GM23338 (cell line): ENCODE data around the gene RNF6. TPM values are rescaled to one million over a fixed set of nuclear protein-coding genes. Genes with fewer than 3 reads are reported as not detected.
A peak's percentile ranks its signal among the peaks of the same experiment; 100 is the strongest.

ENCODE experiments used
- ATAC-seq: fragments of 200-7000 bp; cut with Tn5 transposase; 3 replicates; pipeline ENCODE4 v1.9.1; 2020
- DNase-seq: peaks from one replicate; pipeline ENCODE4 v3.0.0-alpha.2; 2015; ENCODE audit warnings: low spot score
- H2AFZ ChIP-seq: fragments of 200-600 bp; sonication (generic); 2 replicates; pipeline ENCODE4 v1.8.0; 2016; ENCODE audit warnings: antibody characterized with exemption, mild to moderate bottlenecking, moderate library complexity
- H3F3A ChIP-seq: fragments of 200-600 bp; sonication (generic); replicated peaks from 2 replicates; pipeline ENCODE4 v1.8.0; 2017; ENCODE audit warnings: antibody characterized with exemption, mixed run types, low read depth
- H3K27ac ChIP-seq: fragments of 200-600 bp; sonication (generic); 2 replicates; pipeline ENCODE4 v1.6.1; 2016; ENCODE audit warnings: low read depth
- H3K27me3 ChIP-seq: fragments of 200-600 bp; sonication (generic); 2 replicates; pipeline ENCODE4 v1.8.0; 2016; ENCODE audit warnings: mild to moderate bottlenecking, mixed run types, moderate library complexity; ENCODE audit not compliant: insufficient read depth
- H3K36me3 ChIP-seq: fragments of 200-600 bp; sonication (generic); 2 replicates; pipeline ENCODE4 v1.8.0; 2016; ENCODE audit warnings: mild to moderate bottlenecking; ENCODE audit not compliant: insufficient read depth
- H3K4me1 ChIP-seq: fragments of 200-600 bp; sonication (generic); 2 replicates; pipeline ENCODE4 v1.8.0; 2016; ENCODE audit warnings: mild to moderate bottlenecking, moderate library complexity; ENCODE audit not compliant: insufficient read depth
- H3K4me2 ChIP-seq: fragments of 200-600 bp; sonication (generic); 2 replicates; pipeline ENCODE4 v1.7.1; 2017; ENCODE audit warnings: mixed run types
- H3K4me3 ChIP-seq: fragments of 200-600 bp; sonication (generic); 2 replicates; pipeline ENCODE4 v1.6.1; 2016; ENCODE audit warnings: mixed run types
- H3K79me2 ChIP-seq: fragments of 200-600 bp; sonication (generic); replicated peaks from 2 replicates; pipeline ENCODE4 v1.8.0; 2017; ENCODE audit warnings: mild to moderate bottlenecking; ENCODE audit not compliant: insufficient read depth
- H3K9me2 ChIP-seq: fragments of 200-600 bp; sonication (generic); 2 replicates; pipeline ENCODE4 v1.8.0; 2017; ENCODE audit not compliant: insufficient read depth
- H4K20me1 ChIP-seq: fragments of 200-600 bp; sonication (generic); replicated peaks from 2 replicates; pipeline ENCODE4 v1.8.0; 2017; ENCODE audit warnings: mild to moderate bottlenecking; ENCODE audit not compliant: insufficient read depth
- H3K27ac Mint-ChIP-seq: 2 replicates; pipeline ENCODE4 v1.8.0; 2020; ENCODE audit warnings: inconsistent platforms, mild to moderate bottlenecking, moderate library complexity, mixed read lengths
- H3K27me3 Mint-ChIP-seq: 3 replicates; pipeline ENCODE4 v1.8.0; 2022; ENCODE audit warnings: low read depth, mild to moderate bottlenecking, moderate library complexity, mixed read lengths, inconsistent platforms; ENCODE audit not compliant: insufficient read depth, poor library complexity
- H3K36me3 Mint-ChIP-seq: 3 replicates; pipeline ENCODE4 v1.8.0; 2021; ENCODE audit warnings: low read depth, mild to moderate bottlenecking, inconsistent platforms, moderate library complexity, mixed read lengths
- H3K4me1 Mint-ChIP-seq: 3 replicates; pipeline ENCODE4 v1.8.0; 2020; ENCODE audit warnings: mild to moderate bottlenecking, inconsistent platforms, mixed read lengths
- H3K4me3 Mint-ChIP-seq: 3 replicates; pipeline ENCODE4 v1.8.0; 2021; ENCODE audit warnings: moderate library complexity, mild to moderate bottlenecking, inconsistent platforms, mixed read lengths
- H3K9me3 Mint-ChIP-seq: 3 replicates; pipeline ENCODE4 v1.8.0; 2020; ENCODE audit warnings: moderate library complexity, mild to moderate bottlenecking, inconsistent platforms, mixed read lengths
- CREB1 ChIP-seq: fragments of 250-450 bp; sonication (Bioruptor Pico); IDR thresholded peaks from 2 replicates; pipeline ENCODE4 v1.5.0; 2020; ENCODE audit warnings: low read depth, mild to moderate bottlenecking, moderate library complexity
- ETS1 ChIP-seq: IDR thresholded peaks from 2 replicates; pipeline ENCODE4 v1.6.1; 2016; ENCODE audit warnings: antibody characterized with exemption
- EZH2 ChIP-seq: fragments of 200-600 bp; sonication (generic); IDR thresholded peaks from one replicate; pipeline ENCODE4 v1.8.0; 2017; ENCODE audit warnings: antibody characterized with exemption, mild to moderate bottlenecking, low read depth; ENCODE audit not compliant: unreplicated experiment
- EZH2phosphoT487 ChIP-seq: fragments of 200-600 bp; sonication (generic); IDR thresholded peaks from one replicate; pipeline ENCODE4 v1.8.1; 2018; ENCODE audit warnings: antibody characterized with exemption; ENCODE audit not compliant: unreplicated experiment
- JUNB ChIP-seq: IDR thresholded peaks from one replicate; pipeline ENCODE4 v1.6.1; 2016; ENCODE audit warnings: antibody characterized with exemption; ENCODE audit not compliant: unreplicated experiment
- NANOG ChIP-seq: IDR thresholded peaks from 2 replicates; pipeline ENCODE4 v1.6.1; 2016; ENCODE audit warnings: antibody characterized with exemption, borderline replicate concordance
- POLR2AphosphoS5 ChIP-seq: IDR thresholded peaks from 2 replicates; pipeline ENCODE4 v1.6.1; 2016; ENCODE audit warnings: antibody characterized with exemption, low read depth
- STAT1 ChIP-seq: IDR thresholded peaks from one replicate; pipeline ENCODE4 v1.6.1; 2016; ENCODE audit warnings: antibody characterized with exemption; ENCODE audit not compliant: unreplicated experiment
- ZNF114 ChIP-seq: fragments of 250-450 bp; sonication (Bioruptor Pico); IDR thresholded peaks from 2 replicates; pipeline ENCODE4 v1.5.0; 2020; ENCODE audit warnings: mild to moderate bottlenecking, moderate library complexity
- ZNF331 ChIP-seq: fragments of 250-450 bp; sonication (Bioruptor Pico); IDR thresholded peaks from 2 replicates; pipeline ENCODE4 v1.5.0; 2020; ENCODE audit warnings: low read depth, mild to moderate bottlenecking, moderate library complexity
- polyA plus RNA-seq: library from polyadenylated mRNA; unstranded; fragments of >200 nt; fragmentation: Nextera tagmentation; extraction: Ambion mirVana; gene quantifications from 2 replicates; pipeline ENCODE4 v1.2.1, GENCODE V29; 2016
- total RNA-seq: library from RNA; depleted of rRNA; stranded (reverse); fragments of >200 nt; shearing (Covaris generic); gene quantifications from 2 replicates; pipeline ENCODE4 v1.2.3, GENCODE V29; 2014
- TF ChIP-seq, protein P1 (sequence below): IDR thresholded peaks from one replicate; pipeline ENCODE4 v1.6.1; 2018; ENCODE audit warnings: antibody characterized with exemption; ENCODE audit not compliant: unreplicated experiment
- TF ChIP-seq, protein P2 (sequence below): fragments of 250-450 bp; sonication (Bioruptor Pico); IDR thresholded peaks from 2 replicates; pipeline ENCODE4 v1.5.0; 2020; ENCODE audit warnings: mild to moderate bottlenecking, moderate library complexity
- TF ChIP-seq, protein P3 (sequence below), 2 experiments: fragments of 200-600 bp in 1 of 2; sonication (generic) in 1 of 2; conservative IDR thresholded peaks; 2 replicates each; pipeline versions ENCODE4 v1.5.1 to v1.6.1; 2016 to 2017; ENCODE audit warnings: antibody characterized with exemption in 2 of 2, low read depth in 2 of 2, mild to moderate bottlenecking in 2 of 2, moderate library complexity in 1 of 2

The RNF6 gene
- total and polyA plus RNA-seq, 2 experiments from 2014 or later: 11.8 to 18.8 TPM

GRCh38 chr13:26253787-26254582 is 31.9 kb upstream of the RNF6 start, which contains the start of gene CDK8:
Gene CDK8, plus strand, starts transcription at chr13:26254129. Its CDS starts 513 bp downstream, at chr13:26254642.
- H3K36me3 ChIP-seq: no peaks in the 10 kb centered on the region
- H3K4me3 Mint-ChIP-seq: peak within 1 kb of the TSS; percentile 88
- peak within 1 kb of the TSS; percentile 99 for H2AFZ ChIP-seq
- no peaks in the 10 kb centered on the region for H3K9me3 Mint-ChIP-seq
- peaks cover 5% of the 10 kb centered on the region for H3K27me3 Mint-ChIP-seq
- H3K36me3 Mint-ChIP-seq: no peaks in the 10 kb centered on the region
- H3F3A ChIP-seq: no peaks in the 10 kb centered on the region
- peaks cover 45% of the 10 kb centered on the region for H3K79me2 ChIP-seq
- peak within 1 kb of the TSS; percentile 90 for H3K27ac Mint-ChIP-seq
- H3K9me2 ChIP-seq: no peaks in the 10 kb centered on the region
- ATAC-seq (peak; percentile 88), DNase-seq (peak; percentile 90)
- peaks cover 34% of the 10 kb centered on the region for H4K20me1 ChIP-seq
- peak within 1 kb of the TSS; percentile 95 for H3K27ac ChIP-seq
- H3K4me1 Mint-ChIP-seq: peaks cover 19% of the 10 kb centered on the region; the same call in 2 of the 3 replicates
- H3K4me1 ChIP-seq: peaks cover 19% of the 10 kb centered on the region
- TF ChIP-seq JUNB (no peak), STAT1 (no peak), CREB1 (CRISPR knock-in tag) (peak; percentile 54), NANOG (no peak), ETS1 (peak; percentile 97), EZH2 (no peak), ZNF331 (no peak), EZH2phosphoT487 (no peak), ZNF114 (no peak), POLR2AphosphoS5 (peak; percentile 91)
- TF ChIP-seq, protein P1, sequence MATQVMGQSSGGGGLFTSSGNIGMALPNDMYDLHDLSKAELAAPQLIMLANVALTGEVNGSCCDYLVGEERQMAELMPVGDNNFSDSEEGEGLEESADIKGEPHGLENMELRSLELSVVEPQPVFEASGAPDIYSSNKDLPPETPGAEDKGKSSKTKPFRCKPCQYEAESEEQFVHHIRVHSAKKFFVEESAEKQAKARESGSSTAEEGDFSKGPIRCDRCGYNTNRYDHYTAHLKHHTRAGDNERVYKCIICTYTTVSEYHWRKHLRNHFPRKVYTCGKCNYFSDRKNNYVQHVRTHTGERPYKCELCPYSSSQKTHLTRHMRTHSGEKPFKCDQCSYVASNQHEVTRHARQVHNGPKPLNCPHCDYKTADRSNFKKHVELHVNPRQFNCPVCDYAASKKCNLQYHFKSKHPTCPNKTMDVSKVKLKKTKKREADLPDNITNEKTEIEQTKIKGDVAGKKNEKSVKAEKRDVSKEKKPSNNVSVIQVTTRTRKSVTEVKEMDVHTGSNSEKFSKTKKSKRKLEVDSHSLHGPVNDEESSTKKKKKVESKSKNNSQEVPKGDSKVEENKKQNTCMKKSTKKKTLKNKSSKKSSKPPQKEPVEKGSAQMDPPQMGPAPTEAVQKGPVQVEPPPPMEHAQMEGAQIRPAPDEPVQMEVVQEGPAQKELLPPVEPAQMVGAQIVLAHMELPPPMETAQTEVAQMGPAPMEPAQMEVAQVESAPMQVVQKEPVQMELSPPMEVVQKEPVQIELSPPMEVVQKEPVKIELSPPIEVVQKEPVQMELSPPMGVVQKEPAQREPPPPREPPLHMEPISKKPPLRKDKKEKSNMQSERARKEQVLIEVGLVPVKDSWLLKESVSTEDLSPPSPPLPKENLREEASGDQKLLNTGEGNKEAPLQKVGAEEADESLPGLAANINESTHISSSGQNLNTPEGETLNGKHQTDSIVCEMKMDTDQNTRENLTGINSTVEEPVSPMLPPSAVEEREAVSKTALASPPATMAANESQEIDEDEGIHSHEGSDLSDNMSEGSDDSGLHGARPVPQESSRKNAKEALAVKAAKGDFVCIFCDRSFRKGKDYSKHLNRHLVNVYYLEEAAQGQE: no peak
- TF ChIP-seq, protein P2, sequence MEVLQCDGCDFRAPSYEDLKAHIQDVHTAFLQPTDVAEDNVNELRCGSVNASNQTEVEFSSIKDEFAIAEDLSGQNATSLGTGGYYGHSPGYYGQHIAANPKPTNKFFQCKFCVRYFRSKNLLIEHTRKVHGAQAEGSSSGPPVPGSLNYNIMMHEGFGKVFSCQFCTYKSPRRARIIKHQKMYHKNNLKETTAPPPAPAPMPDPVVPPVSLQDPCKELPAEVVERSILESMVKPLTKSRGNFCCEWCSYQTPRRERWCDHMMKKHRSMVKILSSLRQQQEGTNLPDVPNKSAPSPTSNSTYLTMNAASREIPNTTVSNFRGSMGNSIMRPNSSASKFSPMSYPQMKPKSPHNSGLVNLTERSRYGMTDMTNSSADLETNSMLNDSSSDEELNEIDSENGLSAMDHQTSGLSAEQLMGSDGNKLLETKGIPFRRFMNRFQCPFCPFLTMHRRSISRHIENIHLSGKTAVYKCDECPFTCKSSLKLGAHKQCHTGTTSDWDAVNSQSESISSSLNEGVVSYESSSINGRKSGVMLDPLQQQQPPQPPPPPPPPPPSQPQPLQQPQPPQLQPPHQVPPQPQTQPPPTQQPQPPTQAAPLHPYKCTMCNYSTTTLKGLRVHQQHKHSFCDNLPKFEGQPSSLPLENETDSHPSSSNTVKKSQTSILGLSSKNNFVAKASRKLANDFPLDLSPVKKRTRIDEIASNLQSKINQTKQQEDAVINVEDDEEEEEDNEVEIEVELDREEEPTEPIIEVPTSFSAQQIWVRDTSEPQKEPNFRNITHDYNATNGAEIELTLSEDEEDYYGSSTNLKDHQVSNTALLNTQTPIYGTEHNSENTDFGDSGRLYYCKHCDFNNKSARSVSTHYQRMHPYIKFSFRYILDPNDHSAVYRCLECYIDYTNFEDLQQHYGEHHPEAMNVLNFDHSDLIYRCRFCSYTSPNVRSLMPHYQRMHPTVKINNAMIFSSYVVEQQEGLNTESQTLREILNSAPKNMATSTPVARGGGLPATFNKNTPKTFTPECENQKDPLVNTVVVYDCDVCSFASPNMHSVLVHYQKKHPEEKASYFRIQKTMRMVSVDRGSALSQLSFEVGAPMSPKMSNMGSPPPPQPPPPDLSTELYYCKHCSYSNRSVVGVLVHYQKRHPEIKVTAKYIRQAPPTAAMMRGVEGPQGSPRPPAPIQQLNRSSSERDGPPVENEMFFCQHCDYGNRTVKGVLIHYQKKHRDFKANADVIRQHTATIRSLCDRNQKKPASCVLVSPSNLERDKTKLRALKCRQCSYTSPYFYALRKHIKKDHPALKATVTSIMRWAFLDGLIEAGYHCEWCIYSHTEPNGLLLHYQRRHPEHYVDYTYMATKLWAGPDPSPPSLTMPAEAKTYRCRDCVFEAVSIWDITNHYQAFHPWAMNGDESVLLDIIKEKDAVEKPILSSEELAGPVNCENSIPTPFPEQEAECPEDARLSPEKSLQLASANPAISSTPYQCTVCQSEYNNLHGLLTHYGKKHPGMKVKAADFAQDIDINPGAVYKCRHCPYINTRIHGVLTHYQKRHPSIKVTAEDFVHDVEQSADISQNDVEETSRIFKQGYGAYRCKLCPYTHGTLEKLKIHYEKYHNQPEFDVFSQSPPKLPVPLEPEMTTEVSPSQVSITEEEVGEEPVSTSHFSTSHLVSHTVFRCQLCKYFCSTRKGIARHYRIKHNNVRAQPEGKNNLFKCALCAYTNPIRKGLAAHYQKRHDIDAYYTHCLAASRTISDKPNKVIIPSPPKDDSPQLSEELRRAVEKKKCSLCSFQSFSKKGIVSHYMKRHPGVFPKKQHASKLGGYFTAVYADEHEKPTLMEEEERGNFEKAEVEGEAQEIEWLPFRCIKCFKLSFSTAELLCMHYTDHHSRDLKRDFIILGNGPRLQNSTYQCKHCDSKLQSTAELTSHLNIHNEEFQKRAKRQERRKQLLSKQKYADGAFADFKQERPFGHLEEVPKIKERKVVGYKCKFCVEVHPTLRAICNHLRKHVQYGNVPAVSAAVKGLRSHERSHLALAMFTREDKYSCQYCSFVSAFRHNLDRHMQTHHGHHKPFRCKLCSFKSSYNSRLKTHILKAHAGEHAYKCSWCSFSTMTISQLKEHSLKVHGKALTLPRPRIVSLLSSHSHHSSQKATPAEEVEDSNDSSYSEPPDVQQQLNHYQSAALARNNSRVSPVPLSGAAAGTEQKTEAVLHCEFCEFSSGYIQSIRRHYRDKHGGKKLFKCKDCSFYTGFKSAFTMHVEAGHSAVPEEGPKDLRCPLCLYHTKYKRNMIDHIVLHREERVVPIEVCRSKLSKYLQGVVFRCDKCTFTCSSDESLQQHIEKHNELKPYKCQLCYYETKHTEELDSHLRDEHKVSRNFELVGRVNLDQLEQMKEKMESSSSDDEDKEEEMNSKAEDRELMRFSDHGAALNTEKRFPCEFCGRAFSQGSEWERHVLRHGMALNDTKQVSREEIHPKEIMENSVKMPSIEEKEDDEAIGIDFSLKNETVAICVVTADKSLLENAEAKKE (CRISPR knock-in tag): no peak
- TF ChIP-seq, protein P3, sequence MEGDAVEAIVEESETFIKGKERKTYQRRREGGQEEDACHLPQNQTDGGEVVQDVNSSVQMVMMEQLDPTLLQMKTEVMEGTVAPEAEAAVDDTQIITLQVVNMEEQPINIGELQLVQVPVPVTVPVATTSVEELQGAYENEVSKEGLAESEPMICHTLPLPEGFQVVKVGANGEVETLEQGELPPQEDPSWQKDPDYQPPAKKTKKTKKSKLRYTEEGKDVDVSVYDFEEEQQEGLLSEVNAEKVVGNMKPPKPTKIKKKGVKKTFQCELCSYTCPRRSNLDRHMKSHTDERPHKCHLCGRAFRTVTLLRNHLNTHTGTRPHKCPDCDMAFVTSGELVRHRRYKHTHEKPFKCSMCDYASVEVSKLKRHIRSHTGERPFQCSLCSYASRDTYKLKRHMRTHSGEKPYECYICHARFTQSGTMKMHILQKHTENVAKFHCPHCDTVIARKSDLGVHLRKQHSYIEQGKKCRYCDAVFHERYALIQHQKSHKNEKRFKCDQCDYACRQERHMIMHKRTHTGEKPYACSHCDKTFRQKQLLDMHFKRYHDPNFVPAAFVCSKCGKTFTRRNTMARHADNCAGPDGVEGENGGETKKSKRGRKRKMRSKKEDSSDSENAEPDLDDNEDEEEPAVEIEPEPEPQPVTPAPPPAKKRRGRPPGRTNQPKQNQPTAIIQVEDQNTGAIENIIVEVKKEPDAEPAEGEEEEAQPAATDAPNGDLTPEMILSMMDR (conservative IDR thresholded peaks at IDR 0.05; ENCODE audit: low read depth in 2 of 2): no peak
- no peaks in the 10 kb centered on the region for H3K27me3 ChIP-seq
- peak within 1 kb of the TSS; percentile 91 for H3K4me2 ChIP-seq
- H3K4me3 ChIP-seq: peak within 1 kb of the TSS; percentile 96
